Glutamatergic neuron (in vitro differentiated cells): Measurements from ENCODE around the gene RGS16. TPM values are rescaled to one million over a fixed set of nuclear protein-coding genes. Genes with fewer than 3 reads are reported as not detected.

Experiments
- DNase-seq: peaks from one replicate; pipeline ENCODE4 v3.0.0; 2022
- H3K27ac Mint-ChIP-seq: one replicate; pipeline ENCODE4 v1.8.0; 2020; ENCODE audit warnings: mild to moderate bottlenecking, mixed read lengths, inconsistent platforms; ENCODE audit not compliant: unreplicated experiment
- H3K27me3 Mint-ChIP-seq: one replicate; pipeline ENCODE4 v1.8.0; 2020; ENCODE audit warnings: mild to moderate bottlenecking, moderate library complexity, mixed read lengths, inconsistent platforms; ENCODE audit not compliant: unreplicated experiment
- H3K36me3 Mint-ChIP-seq: one replicate; pipeline ENCODE4 v1.8.0; 2020; ENCODE audit warnings: mild to moderate bottlenecking, mixed read lengths, inconsistent platforms; ENCODE audit not compliant: unreplicated experiment
- H3K4me1 Mint-ChIP-seq: one replicate; pipeline ENCODE4 v1.8.0; 2020; ENCODE audit warnings: mild to moderate bottlenecking, low read depth, mixed read lengths, inconsistent platforms; ENCODE audit not compliant: unreplicated experiment
- H3K4me3 Mint-ChIP-seq: one replicate; pipeline ENCODE4 v1.8.0; 2020; ENCODE audit warnings: mild to moderate bottlenecking, mixed read lengths, inconsistent platforms; ENCODE audit not compliant: unreplicated experiment
- H3K9me3 Mint-ChIP-seq: one replicate; pipeline ENCODE4 v1.8.0; 2020; ENCODE audit warnings: mild to moderate bottlenecking, moderate library complexity, mixed read lengths, inconsistent platforms; ENCODE audit not compliant: unreplicated experiment
- CTCF ChIP-seq: fragments of 200-600 bp; sonication (generic); IDR thresholded peaks from one replicate; pipeline ENCODE4 v1.5.0; 2021; ENCODE audit not compliant: partially characterized antibody, unreplicated experiment
- total RNA-seq: library from RNA; stranded (reverse); fragmentation: NEBNext Ultra II Directional; extraction: Animal tissue kit (Norgen Biotek cat#: 25700); gene quantifications from one replicate; pipeline ENCODE4 v1.2.1, GENCODE V29; 2021; ENCODE audit not compliant: unreplicated experiment

Gene RGS16
- total RNA-seq, 1 donor from 2014 or later, result 37.2 TPM

- Mint-ChIP-seq H3K4me3 (no peak overlapping the region), H3K27me3 (no peaks in the 10 kb centered on the region), H3K36me3 (no peaks in the 10 kb centered on the region), H3K27ac (no peak overlapping the region), H3K4me1 (peaks cover 2% of the 10 kb centered on the region), H3K9me3 (no peaks in the 10 kb centered on the region)
- DNase-seq, result no peak
- no peak for TF ChIP-seq CTCF
Observed at GRCh38 chr1:182642461-182642860, 38.3 kb upstream of the RGS16 start.

DNA sequence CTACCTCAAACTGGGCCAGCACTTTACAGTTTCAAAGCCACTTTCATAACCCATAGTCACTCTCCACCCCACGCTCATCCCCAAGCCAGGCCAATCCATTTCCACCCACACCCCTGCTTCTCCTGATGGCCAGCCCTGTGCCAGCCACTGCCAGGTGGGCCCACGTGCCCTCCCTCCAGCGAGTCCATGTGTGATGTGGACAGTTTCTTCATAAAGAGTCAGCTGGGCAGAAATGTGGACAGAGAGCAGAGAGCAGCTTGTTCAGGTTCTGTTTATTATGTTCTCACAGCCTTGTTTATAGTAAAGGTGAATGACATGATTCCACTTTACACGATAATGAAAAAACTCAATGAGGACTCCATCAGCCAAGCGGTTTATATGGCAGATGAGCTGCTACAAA is 37.4 kb upstream of the RGS16 start:
- H3K27ac Mint-ChIP-seq, result no peak overlapping the region
- peaks cover 2% of the 10 kb centered on the region for H3K4me1 Mint-ChIP-seq
- TF ChIP-seq CTCF, result no peak
- H3K4me3 Mint-ChIP-seq, result no peak overlapping the region
- no peaks in the 10 kb centered on the region for H3K27me3 Mint-ChIP-seq
- H3K36me3 Mint-ChIP-seq, result no peaks in the 10 kb centered on the region
- no peak for DNase-seq
- peaks cover 2% of the 10 kb centered on the region for H3K9me3 Mint-ChIP-seq

GRCh38 chr1:182639330-182639729 is 35.1 kb upstream of the RGS16 start:
- TF ChIP-seq CTCF, result no peak
- Mint-ChIP-seq H3K27me3 (peaks cover 7% of the 10 kb centered on the region), H3K36me3 (no peaks in the 10 kb centered on the region), H3K27ac (no peak overlapping the region), H3K4me1 (peaks cover 18% of the 10 kb centered on the region), H3K9me3 (peaks cover 9% of the 10 kb centered on the region), H3K4me3 (no peak overlapping the region)
- DNase-seq, result no peak

GRCh38 chr1:182637769-182638168 is 33.6 kb upstream of the RGS16 start:
- no peak for TF ChIP-seq CTCF
- H3K4me3 Mint-ChIP-seq, result no peak overlapping the region
- no peaks in the 10 kb centered on the region for H3K36me3 Mint-ChIP-seq
- peaks cover 15% of the 10 kb centered on the region for H3K27me3 Mint-ChIP-seq
- H3K4me1 Mint-ChIP-seq, result peaks cover 26% of the 10 kb centered on the region
- no peak for DNase-seq
- H3K9me3 Mint-ChIP-seq, result peaks cover 17% of the 10 kb centered on the region
- no peak overlapping the region for H3K27ac Mint-ChIP-seq

- no peak overlapping the region for H3K4me3 Mint-ChIP-seq
- peak overlapping the region; percentile 46 for H3K27ac Mint-ChIP-seq
- peaks cover 27% of the 10 kb centered on the region for H3K4me1 Mint-ChIP-seq
- no peak for TF ChIP-seq CTCF
- peaks cover 16% of the 10 kb centered on the region for H3K27me3 Mint-ChIP-seq
- peaks cover 17% of the 10 kb centered on the region for H3K9me3 Mint-ChIP-seq
- H3K36me3 Mint-ChIP-seq, result no peaks in the 10 kb centered on the region
- no peak for DNase-seq
Observed at GRCh38 chr1:182635871-182636270, 31.7 kb upstream of the RGS16 start.
